H9 (cell line): ENCODE results near the gene DNAJC5. TPM values are rescaled to one million over a fixed set of nuclear protein-coding genes. Genes with fewer than 3 reads are reported as not detected.

Experiments
- DNase-seq: peaks from one replicate; pipeline ENCODE4 v3.0.0-alpha.2; 2017
- H2AFZ ChIP-seq: one replicate; pipeline ENCODE4 v1.6.1; 2013; ENCODE audit warnings: mild to moderate bottlenecking, low read length, control low read depth, moderate library complexity
- H2AK5ac ChIP-seq: 2 replicates; pipeline ENCODE4 v1.6.1; 2013; ENCODE audit warnings: low read length, control low read depth, mixed read lengths; ENCODE audit not compliant: insufficient read length
- H2BK120ac ChIP-seq: one replicate; pipeline ENCODE4 v1.6.1; 2013; ENCODE audit warnings: low read depth, mild to moderate bottlenecking, low read length, control low read depth, inconsistent platforms; ENCODE audit not compliant: poor library complexity, severe bottlenecking
- H2BK12ac ChIP-seq: 2 replicates; pipeline ENCODE4 v1.6.1; 2013; ENCODE audit warnings: low read length, control low read depth, mixed read lengths, low read depth; ENCODE audit not compliant: insufficient read length
- H2BK15ac ChIP-seq: 2 replicates; pipeline ENCODE4 v1.6.1; 2013; ENCODE audit warnings: low read depth, low read length, control low read depth
- H2BK20ac ChIP-seq: one replicate; pipeline ENCODE4 v1.6.1; 2013; ENCODE audit warnings: low read depth, mild to moderate bottlenecking, low read length, control low read depth, inconsistent platforms; ENCODE audit not compliant: poor library complexity, severe bottlenecking
- H2BK5ac ChIP-seq: 2 replicates; pipeline ENCODE4 v1.6.1; 2013; ENCODE audit warnings: low read length, control low read depth, mixed read lengths; ENCODE audit not compliant: insufficient read length
- H3K14ac ChIP-seq: 2 replicates; pipeline ENCODE4 v1.6.1; 2013; ENCODE audit warnings: low read length, control low read depth; ENCODE audit not compliant: insufficient read depth
- H3K18ac ChIP-seq: 2 replicates; pipeline ENCODE4 v1.6.1; 2013; ENCODE audit warnings: low read depth, mild to moderate bottlenecking, mixed read lengths, low read length, control low read depth; ENCODE audit not compliant: insufficient read length
- H3K23ac ChIP-seq: 2 replicates; pipeline ENCODE4 v1.6.1; 2013; ENCODE audit warnings: low read length, control low read depth, mixed read lengths, low read depth; ENCODE audit not compliant: insufficient read length
- H3K23me2 ChIP-seq: 2 replicates; pipeline ENCODE4 v1.6.1; 2013; ENCODE audit warnings: low read depth, mild to moderate bottlenecking, mixed read lengths, low read length, control low read depth; ENCODE audit not compliant: insufficient read length, poor library complexity, severe bottlenecking
- H3K27ac ChIP-seq: 2 replicates; pipeline ENCODE4 v1.5.1; 2013; ENCODE audit warnings: low read length, control low read depth, mixed read lengths, low read depth; ENCODE audit not compliant: insufficient read length
- H3K27me3 ChIP-seq: 2 replicates; pipeline ENCODE4 v1.6.1; 2013; ENCODE audit warnings: low read length, control low read depth, inconsistent platforms; ENCODE audit not compliant: insufficient read depth
- H3K4ac ChIP-seq: 2 replicates; pipeline ENCODE4 v1.6.1; 2013; ENCODE audit warnings: low read depth, mild to moderate bottlenecking, control low read depth, inconsistent platforms, low read length, moderate library complexity
- H3K4me1 ChIP-seq: 2 replicates; pipeline ENCODE4 v1.6.1; 2013; ENCODE audit warnings: low read length, control low read depth, inconsistent platforms; ENCODE audit not compliant: insufficient read depth
- H3K4me2 ChIP-seq: 2 replicates; pipeline ENCODE4 v1.6.1; 2013; ENCODE audit warnings: low read length, control low read depth, mixed read lengths; ENCODE audit not compliant: insufficient read length, insufficient read depth
- H3K56ac ChIP-seq: 2 replicates; pipeline ENCODE4 v1.6.1; 2013; ENCODE audit warnings: low read depth, mild to moderate bottlenecking, mixed read lengths, low read length, control low read depth; ENCODE audit not compliant: insufficient read length
- H3K79me1 ChIP-seq: 2 replicates; pipeline ENCODE4 v1.6.1; 2013; ENCODE audit warnings: low read depth, mild to moderate bottlenecking, moderate library complexity, low read length, control low read depth, inconsistent platforms; ENCODE audit not compliant: insufficient read depth, poor library complexity, severe bottlenecking
- H3K79me2 ChIP-seq: 2 replicates; pipeline ENCODE4 v1.6.1; 2013; ENCODE audit warnings: low read length, control low read depth, inconsistent platforms; ENCODE audit not compliant: insufficient read depth
- H3K9ac ChIP-seq: 2 replicates; pipeline ENCODE4 v1.6.1; 2013; ENCODE audit warnings: low read length, control low read depth, mixed read lengths; ENCODE audit not compliant: insufficient read length; ENCODE audit errors: extremely low read depth
- H3K9me3 ChIP-seq: one replicate; pipeline ENCODE4 v1.6.1; 2013; ENCODE audit warnings: low read depth, low read length, inconsistent platforms; ENCODE audit not compliant: control insufficient read depth
- H3T11ph ChIP-seq: one replicate; pipeline ENCODE4 v1.6.1; 2013; ENCODE audit warnings: mild to moderate bottlenecking, low read length, control low read depth, inconsistent platforms
- H4K20me1 ChIP-seq: one replicate; pipeline ENCODE4 v1.6.1; 2013; ENCODE audit not compliant: control insufficient read depth, insufficient read length, insufficient read depth
- H4K5ac ChIP-seq: 2 replicates; pipeline ENCODE4 v1.6.1; 2013; ENCODE audit warnings: low read depth, mild to moderate bottlenecking, mixed read lengths, low read length, control low read depth; ENCODE audit not compliant: insufficient read length
- H4K8ac ChIP-seq: replicated peaks from 2 replicates; pipeline ENCODE4 v1.6.1; 2013; ENCODE audit warnings: low read length, control low read depth, mixed read lengths, low read depth; ENCODE audit not compliant: insufficient read length
- H4K91ac ChIP-seq: 2 replicates; pipeline ENCODE4 v1.6.1; 2013; ENCODE audit warnings: low read depth, mild to moderate bottlenecking, moderate library complexity, mixed read lengths, low read length, control low read depth; ENCODE audit not compliant: insufficient read length
- H3K27ac Mint-ChIP-seq, 3 experiments: 2 replicates in 2 of 3; 3 replicates in 1 of 3; pipeline ENCODE4 v1.8.0; 2020 to 2021; ENCODE audit warnings: mixed read lengths in 3 of 3, mild to moderate bottlenecking in 1 of 3, moderate library complexity in 1 of 3
- H3K27me3 Mint-ChIP-seq: 2 replicates; pipeline ENCODE4 v1.8.0; 2021; ENCODE audit warnings: low read depth, mild to moderate bottlenecking, moderate library complexity, mixed read lengths
- H3K36me3 Mint-ChIP-seq, 3 experiments: 2 replicates in 2 of 3; 3 replicates in 1 of 3; pipeline ENCODE4 v1.8.0; 2020 to 2021; ENCODE audit warnings: low read depth in 3 of 3, mixed read lengths in 3 of 3; ENCODE audit not compliant: insufficient read depth in 1 of 3
- H3K4me1 Mint-ChIP-seq, 2 experiments: 2 replicates each; pipeline ENCODE4 v1.8.0; 2020; ENCODE audit warnings: mixed read lengths in 2 of 2
- H3K4me3 Mint-ChIP-seq, 2 experiments: 2 replicates in 1 of 2; 3 replicates in 1 of 2; pipeline ENCODE4 v1.8.0; 2020 to 2021; ENCODE audit warnings: mild to moderate bottlenecking in 2 of 2, mixed read lengths in 2 of 2, moderate library complexity in 1 of 2
- H3K9me3 Mint-ChIP-seq, 2 experiments: 2 replicates in 1 of 2; 3 replicates in 1 of 2; pipeline ENCODE4 v1.8.0; 2020; ENCODE audit warnings: mild to moderate bottlenecking in 2 of 2, mixed read lengths in 2 of 2, moderate library complexity in 1 of 2
- CTCF ChIP-seq: fragments of 200-600 bp; sonication (generic); conservative IDR thresholded peaks from 3 replicates; pipeline ENCODE4 v1.8.0; 2021; ENCODE audit warnings: antibody characterized with exemption, mild to moderate bottlenecking
- WGBS: extraction: QIAGEN DNeasy Blood & Tissue Kit; methylation state at CpG from one replicate; pipeline ENCODE4 v1.1.7; 2013; ENCODE audit warnings: missing lambda C conversion rate, low lambda C conversion rate, mixed read lengths; ENCODE audit not compliant: insufficient read length; ENCODE audit errors: extremely low coverage; 5-methylcytosine and 5-hydroxymethylcytosine counted together
- total RNA-seq: library from RNA; stranded (reverse); gene quantifications from 2 replicates; pipeline ENCODE4 v1.2.1, GENCODE V29; 2021

The DNAJC5 gene
- total RNA-seq, 1 experiment from 2014 or later: 43.0 TPM

- no CpG with 5 or more reads among the region's 19 CpGs for WGBS
- Histone ChIP-seq H3K9ac (no peak overlapping the region), H4K91ac (no peak overlapping the region), H3K79me1 (peaks cover 4% of the 10 kb centered on the region), H4K20me1 (no peaks in the 10 kb centered on the region), H4K5ac (no peak overlapping the region), H2AFZ (no peak overlapping the region), H3K18ac (no peak overlapping the region), H3K27me3 (no peaks in the 10 kb centered on the region), H3K14ac (no peak overlapping the region), H2BK15ac (no peak overlapping the region), H2BK120ac (no peak overlapping the region), H2BK12ac (no peak overlapping the region), H3K4me2 (no peak overlapping the region), H3K56ac (no peak overlapping the region), H3K27ac (no peak overlapping the region), H2AK5ac (no peak overlapping the region), H3K79me2 (no peaks in the 10 kb centered on the region), H4K8ac (no peak overlapping the region), H3K9me3 (no peaks in the 10 kb centered on the region), H3K4ac (no peak overlapping the region), H3K23ac (no peak overlapping the region), H3K4me1 (no peaks in the 10 kb centered on the region), H2BK20ac (no peak overlapping the region), H3K23me2 (no peaks in the 10 kb centered on the region), H3T11ph (no peak overlapping the region), H2BK5ac (no peak overlapping the region)
- Mint-ChIP-seq H3K27me3 (no peaks in the 10 kb centered on the region), H3K4me1 (no peaks in the 10 kb centered on the region), H3K27ac (no peak overlapping the region), H3K9me3 (no peaks in the 10 kb centered on the region), H3K36me3 (peaks cover 25 to 65% (median 64%) of the 10 kb centered on the region in 3 experiments; a peak in 6 of 7 replicates), H3K4me3 (no peak overlapping the region)
- no peak for TF ChIP-seq CTCF
- DNase-seq: no peak
These were observed 18.4 kb upstream of the DNAJC5 start for GRCh38 chr20:63876489-63877036.
